HG03095 (cell line): ENCODE measurements around the gene KRTAP10-11.
"Not testable (repeated sequence)": the region's sequence is repeated elsewhere in the genome, so short reads cannot be mapped to it uniquely, and the experiment has no call there.

Experiments used
- ATAC-seq: cut with Tn5 transposase; IDR thresholded peaks from one replicate; pipeline ENCODE4 v1.9.1; 2021; ENCODE audit warnings: moderate library complexity; ENCODE audit not compliant: unreplicated experiment

Gene KRTAP10-11

DNA sequence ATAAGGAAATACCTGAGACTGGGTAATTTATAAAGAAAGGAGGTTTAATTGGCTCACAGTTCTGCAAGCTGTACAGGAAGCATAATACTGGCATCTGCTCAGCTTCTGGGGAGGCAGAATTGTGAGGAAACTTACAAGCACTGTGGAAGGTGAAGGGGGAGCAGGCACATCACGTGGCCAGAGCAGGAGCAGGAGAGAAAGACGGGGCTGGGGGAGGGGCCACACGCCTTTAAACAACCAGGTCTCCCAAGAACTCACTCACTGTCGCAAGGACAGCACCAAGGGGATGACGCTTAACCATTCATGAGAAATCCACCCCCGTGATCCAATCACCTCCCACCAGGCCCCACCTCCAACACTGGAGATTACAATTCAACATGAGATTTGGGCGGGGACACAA, 15.4 kb downstream of the KRTAP10-11 start:
- not testable (repeated sequence) for ATAC-seq

- ATAC-seq = no peak
Observed at GRCh38 chr21:44664691-44665090, 18.5 kb downstream of the KRTAP10-11 start.

DNA sequence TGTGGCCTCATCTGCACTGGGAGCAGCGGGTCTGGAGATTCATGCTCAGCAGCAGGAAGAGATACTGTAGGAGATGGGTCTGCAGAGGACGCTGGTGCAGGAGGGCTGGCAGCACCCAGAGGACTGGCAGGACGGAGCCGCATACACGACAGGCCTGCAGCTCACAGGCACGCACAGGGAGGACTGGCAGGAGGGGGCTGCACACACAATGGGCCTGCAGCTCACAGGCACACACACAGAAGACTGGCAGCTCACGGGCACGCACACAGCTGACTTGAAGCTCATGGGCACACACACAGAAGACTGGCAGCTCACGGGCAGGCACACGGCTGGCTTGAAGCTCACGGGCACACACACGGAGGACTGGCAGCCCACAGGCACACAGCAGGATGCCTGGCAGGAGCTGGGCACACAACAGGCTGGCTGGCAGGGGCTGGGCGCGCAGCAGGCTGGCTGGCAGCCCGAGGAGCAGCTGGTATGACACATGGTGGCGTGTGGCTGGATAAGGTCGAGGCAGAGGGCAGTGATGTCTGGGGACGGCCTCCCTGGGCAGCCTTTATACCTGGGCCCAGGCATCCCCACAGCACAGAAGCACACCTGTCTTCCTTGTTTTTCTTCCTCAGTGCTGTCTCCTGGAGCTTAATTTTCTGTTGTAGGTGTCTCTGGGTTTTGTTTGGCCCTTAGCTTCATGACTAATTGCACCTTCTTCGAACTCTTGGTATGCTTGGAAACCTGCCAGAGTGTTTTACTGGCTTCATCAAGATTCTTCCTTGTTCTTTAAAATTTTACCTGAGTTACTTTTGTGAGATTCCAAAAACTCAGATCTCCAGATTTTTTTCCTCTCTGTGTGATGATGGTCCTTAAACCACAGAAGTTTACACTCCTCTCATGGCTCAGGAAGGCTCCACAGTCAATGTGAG, 20.4 kb downstream of the KRTAP10-11 start, which contains the start of gene KRTAP12-2:
TSS of gene KRTAP12-2 (minus strand) at position 527 of the 920 bp plus-strand sequence. CDS start at position 486, 41 bp downstream.
- ATAC-seq = no peak

GRCh38 chr21:44667612-44668011, 21.4 kb downstream of the KRTAP10-11 start:
- no peak for ATAC-seq

GRCh38 chr21:44670642-44671432, 24.6 kb downstream of the KRTAP10-11 start:
- no peak for ATAC-seq

DNA sequence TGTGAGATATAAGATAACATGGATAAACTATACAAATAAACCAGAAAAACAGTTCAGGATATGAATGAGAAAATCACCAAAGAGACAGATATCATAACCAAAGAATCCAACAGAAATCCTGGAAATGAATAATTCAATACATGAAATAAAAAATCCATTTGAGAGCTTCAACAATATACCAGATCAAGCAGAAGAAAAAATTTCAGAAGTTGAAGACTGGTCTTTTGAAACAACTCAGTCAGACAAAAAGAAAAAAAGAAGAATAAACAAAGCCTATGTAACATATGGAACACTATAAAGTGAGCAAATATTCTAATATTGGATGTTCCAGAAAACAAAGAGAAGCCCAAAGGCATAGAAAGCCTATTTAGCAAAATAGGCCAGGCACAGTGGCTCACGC, 25.7 kb downstream of the KRTAP10-11 start:
- no peak for ATAC-seq

DNA sequence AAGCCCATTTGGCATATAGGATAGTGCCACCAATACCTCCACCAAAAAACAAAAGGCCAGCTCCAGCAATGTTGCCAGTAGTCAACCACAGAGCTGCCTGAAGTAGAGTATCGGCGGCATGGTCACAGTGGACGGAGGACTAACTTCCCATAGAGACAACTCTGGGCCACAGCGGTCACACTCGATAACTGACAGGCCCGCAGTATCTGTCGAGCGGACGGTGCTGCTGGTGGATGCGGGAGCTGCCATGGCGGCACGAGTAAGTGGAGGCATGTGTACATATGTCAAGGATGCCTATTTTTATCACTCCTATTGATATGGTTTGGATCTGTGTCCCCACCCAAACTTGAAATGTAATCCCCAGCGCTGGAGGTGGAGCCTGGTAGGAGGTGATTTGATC, 31.7 kb downstream of the KRTAP10-11 start:
- ATAC-seq = no peak

DNA sequence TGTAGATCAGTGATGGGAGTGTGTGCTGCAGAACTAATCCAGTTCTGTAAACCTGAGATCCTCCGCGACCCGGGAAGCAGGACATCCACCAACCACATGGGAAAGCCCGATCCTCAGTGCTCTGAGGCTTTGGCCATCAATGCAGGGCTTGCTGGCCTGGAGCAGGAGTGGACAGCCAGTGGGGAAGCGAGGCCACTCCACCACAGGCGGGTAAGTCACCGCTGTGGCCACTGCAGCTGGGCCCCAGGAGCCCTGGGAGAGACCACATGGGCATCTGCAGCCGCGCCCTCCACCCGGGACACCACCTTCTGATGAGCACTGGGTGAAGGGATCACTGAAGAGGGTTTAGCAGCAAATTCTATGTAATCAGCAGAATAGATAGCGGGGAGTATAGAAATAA, 34.9 kb downstream of the KRTAP10-11 start:
- ATAC-seq = no peak

DNA sequence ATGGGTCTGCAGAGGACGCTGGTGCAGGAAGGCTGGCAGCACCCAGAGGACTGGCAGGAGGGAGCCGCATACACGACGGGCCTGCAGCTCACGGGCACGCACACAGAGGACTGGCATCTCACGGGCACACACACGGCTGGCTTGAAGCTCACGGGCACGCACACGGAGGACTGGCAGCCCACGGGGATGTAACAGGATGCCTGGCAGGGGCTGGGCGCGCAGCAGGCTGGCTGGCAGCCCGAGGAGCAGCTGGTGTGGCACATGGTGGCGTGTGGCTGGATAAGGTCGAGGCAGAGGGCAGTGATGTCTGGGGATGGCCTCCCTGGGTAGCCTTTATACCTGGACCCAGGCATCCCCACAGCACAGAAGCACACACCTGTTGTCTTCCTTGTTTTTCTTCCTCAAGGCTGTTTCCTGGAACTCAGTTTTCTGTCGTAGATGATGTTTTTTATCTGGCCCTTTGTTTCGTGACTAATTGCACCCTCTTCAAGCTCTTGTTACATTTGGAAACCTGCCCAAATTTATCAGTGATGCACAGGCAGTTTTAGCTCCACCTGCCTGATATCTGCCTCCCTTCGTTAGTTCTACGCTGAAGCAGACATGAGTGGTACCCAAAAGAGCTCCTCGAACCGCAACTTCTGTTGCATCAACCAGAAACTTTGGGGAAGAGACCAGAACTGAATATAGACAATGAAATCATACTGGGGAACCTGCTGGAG, 35.8 kb downstream of the KRTAP10-11 start, which contains the start of gene KRTAP12-1:
TSS of gene KRTAP12-1 (minus strand) at position 303 of the 719 bp plus-strand sequence. CDS start at position 263, 40 bp downstream.
- no peak for ATAC-seq

GRCh38 chr21:44682580-44683151, 36.5 kb downstream of the KRTAP10-11 start:
- ATAC-seq = no peak

DNA sequence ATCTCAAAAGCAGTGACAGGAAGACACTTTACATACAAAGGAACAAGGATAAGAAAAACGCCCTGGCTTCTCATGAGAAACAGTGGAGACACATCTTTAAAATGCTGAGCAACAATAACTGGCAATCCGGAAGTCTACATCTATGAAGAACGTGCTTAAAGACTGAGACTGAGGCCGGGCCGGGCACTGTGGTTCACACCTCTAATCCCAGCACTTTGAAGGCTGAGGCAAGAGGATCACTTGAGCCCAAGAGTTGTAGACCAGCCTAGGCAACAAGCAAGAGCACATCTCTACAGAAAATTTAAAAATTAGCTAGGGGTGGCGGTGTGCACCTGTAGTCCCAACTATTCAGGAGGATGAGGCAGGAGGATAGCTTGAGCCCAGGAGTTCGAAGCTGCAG, 37.9 kb downstream of the KRTAP10-11 start:
- ATAC-seq = no peak

DNA sequence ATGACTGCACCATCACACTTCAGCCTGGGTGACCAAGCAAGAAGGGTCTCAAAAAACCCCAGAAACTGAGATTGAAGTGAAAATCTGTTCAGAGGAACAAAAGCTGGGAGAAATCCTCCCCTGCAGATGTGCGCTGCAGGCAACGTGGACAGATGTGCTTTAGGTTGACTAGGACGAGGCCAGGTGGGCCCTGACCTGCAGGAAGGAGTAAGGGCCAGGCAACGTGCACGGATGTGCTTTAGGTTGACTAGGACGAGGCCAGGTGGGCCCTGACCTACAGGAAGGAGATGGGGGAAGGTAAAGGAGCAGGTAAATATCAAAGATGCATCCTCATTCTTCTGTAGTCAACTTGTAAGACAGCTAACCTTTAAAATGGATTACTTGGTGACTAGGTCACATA, 38.3 kb downstream of the KRTAP10-11 start:
- no peak for ATAC-seq

GRCh38 chr21:44685050-44685449, 38.8 kb downstream of the KRTAP10-11 start:
- not testable (repeated sequence) for ATAC-seq

DNA sequence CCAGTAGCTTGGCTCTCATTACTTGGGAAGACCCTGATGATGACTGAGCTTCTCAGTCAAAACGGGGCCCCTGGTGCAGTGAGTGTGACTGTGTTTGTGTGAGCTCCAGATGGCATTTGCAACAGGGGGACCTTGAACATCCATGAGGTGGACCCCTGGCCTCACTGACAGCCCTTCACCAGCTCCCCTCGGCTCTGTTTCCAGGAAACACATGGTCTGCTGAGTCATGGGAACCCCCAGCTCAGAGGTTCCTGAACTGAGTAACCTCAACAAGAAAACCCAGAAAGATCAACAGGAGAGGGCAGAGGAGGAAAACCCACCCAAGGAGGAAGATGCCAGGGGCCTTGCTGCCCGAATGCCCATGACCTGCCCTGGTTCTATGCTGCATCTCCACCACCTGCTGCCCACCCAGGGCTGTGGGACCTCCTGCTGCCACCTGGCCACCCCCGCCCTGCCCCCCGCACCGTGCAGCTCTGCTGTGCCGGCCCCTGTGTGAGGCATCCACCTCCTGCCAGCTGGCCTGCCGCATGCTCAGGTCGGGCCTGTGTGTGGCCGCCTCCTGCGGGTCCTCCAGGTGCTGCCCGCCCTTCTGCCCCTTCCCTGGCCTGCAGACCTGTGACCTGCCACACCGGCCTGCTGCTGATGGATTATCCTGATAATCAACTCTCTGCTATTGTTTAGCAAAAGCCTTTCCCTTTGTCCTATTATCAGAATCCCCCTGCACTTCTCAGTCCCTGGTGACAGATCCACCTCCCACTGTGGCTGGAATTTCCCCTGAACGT, 40.0 kb downstream of the KRTAP10-11 start:
- ATAC-seq = no peak

- no peak for ATAC-seq
Observed at GRCh38 chr21:44686843-44687561, 40.8 kb downstream of the KRTAP10-11 start.

GRCh38 chr21:44687671-44688070, 41.5 kb downstream of the KRTAP10-11 start:
- ATAC-seq = no peak

DNA sequence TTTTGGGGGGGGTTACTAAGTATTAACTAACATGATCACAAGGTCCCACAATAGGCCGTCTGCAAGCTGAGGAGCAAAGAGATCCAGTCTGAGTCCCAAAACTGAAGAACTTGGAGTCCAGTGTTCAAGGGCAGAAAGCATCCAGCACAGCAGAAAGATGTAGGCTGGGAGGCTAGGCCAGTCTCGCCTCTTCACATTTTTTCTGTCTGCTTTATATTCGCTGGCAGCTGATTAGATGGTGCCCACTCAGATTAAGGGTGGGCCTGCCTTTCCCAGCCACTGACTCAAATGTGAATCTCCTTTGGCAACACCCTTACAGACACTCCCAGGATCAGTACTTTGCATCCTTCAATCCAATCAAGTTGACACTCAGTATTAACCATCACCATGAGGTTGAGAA, 43.5 kb downstream of the KRTAP10-11 start:
- ATAC-seq = not testable (repeated sequence)

DNA sequence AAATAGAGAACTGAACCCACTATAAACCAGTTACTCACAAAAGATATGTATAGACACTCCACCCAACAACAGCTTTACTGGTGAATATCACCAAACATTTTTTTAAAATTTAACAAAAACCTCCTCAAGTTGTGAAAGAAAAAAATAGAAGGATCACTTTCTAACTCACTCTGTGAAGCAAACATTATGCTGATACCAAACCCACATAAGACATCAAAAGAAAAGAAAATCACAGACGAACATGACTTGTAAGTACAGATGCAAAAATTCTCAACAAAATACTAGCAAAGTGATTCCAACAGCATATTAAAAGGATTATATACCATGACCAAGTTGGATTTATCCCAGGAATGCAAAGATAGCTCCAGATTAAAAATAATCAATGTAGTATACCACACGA, 45.5 kb downstream of the KRTAP10-11 start:
- ATAC-seq = no peak
